NT2/D1 (cell line): ENCODE measurements around the gene ZDHHC21.

Experiments
- SUZ12 ChIP-seq: IDR thresholded peaks from 2 replicates; pipeline ENCODE4 v1.6.1; 2011; ENCODE audit not compliant: insufficient read length, insufficient read depth; ENCODE audit errors: extremely low read depth
- YY1 ChIP-seq: IDR thresholded peaks from 2 replicates; pipeline ENCODE4 v1.6.1; 2011; ENCODE audit not compliant: insufficient read length, insufficient read depth
- ZNF274 ChIP-seq: IDR thresholded peaks from 2 replicates; pipeline ENCODE4 v1.6.1; 2011; ENCODE audit warnings: mild to moderate bottlenecking, low read depth, low read length

DNA sequence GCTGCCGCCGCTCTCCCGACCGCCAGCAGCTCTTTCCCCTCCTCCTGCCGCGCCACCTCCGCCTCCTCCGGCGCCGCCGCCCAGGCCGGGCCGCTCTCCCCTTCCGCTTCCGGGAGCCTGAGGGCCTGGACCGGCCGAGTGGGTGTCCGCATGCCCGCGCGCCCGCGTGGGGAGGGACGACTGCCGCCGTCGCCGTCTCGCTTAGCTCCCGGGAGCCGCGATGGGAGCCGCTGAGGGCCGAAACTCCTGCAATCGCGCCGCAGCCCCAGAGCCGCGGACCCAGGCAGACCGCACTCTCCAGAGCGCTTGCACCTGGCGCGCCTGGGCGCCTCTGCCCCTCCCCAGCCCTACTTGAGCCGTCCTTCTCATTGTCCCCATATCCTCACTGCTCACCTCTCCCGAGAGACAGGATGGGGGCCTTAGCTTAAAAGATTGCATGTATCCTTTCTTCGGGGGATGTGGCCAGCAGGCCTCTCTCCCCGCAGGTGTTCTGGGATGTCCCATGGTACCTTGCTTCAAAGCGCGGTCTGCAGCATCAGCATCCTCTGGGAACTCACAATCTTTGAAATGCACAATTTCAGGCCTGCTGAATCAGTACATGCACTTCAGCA is at the start of gene ZDHHC21:
- TF ChIP-seq YY1 (no peak), ZNF274 (no peak), SUZ12 (no peak)
